Activated T-helper 1 cell treated with Interleukin-2 at 50 U/mL for 16 hours (primary cell): ENCODE data around the gene SEL1L3.

ENCODE experiments used
- DNase-seq: peaks from one replicate; pipeline ENCODE4 v3.0.0-alpha.2; 2020; ENCODE audit warnings: low read depth

SEL1L3 gene

GRCh38 chr4:25749150-25749794, 113.5 kb downstream of the SEL1L3 start:
- no peak for DNase-seq

GRCh38 chr4:25743971-25744370, 118.8 kb downstream of the SEL1L3 start:
- no peak for DNase-seq

- DNase-seq: no peak
Measured at GRCh38 chr4:25729564-25729963, 133.2 kb downstream of the SEL1L3 start.

GRCh38 chr4:25728886-25729285, 133.9 kb downstream of the SEL1L3 start:
- no peak for DNase-seq

- DNase-seq: no peak
Measured at GRCh38 chr4:25727711-25728493, 134.9 kb downstream of the SEL1L3 start.

- no peak for DNase-seq
Measured at GRCh38 chr4:25725870-25726269, 136.9 kb downstream of the SEL1L3 start.

- DNase-seq: no peak
Measured at GRCh38 chr4:25723409-25723808, 139.4 kb downstream of the SEL1L3 start.

- DNase-seq: no peak
Measured at GRCh38 chr4:25722964-25723363, 139.8 kb downstream of the SEL1L3 start.

GRCh38 chr4:25713812-25714211, 149.0 kb downstream of the SEL1L3 start:
- DNase-seq: no peak

GRCh38 chr4:25712611-25713010, 150.2 kb downstream of the SEL1L3 start:
- DNase-seq: no peak

- DNase-seq: no peak
Measured at GRCh38 chr4:25710637-25711036, 152.2 kb downstream of the SEL1L3 start.

- DNase-seq: no peak
Measured at GRCh38 chr4:25704516-25704915, 158.3 kb downstream of the SEL1L3 start.

GRCh38 chr4:25703731-25704388, 158.9 kb downstream of the SEL1L3 start:
- DNase-seq: no peak

GRCh38 chr4:25702848-25703247, 159.9 kb downstream of the SEL1L3 start:
- DNase-seq: no peak

- no peak for DNase-seq
Measured at GRCh38 chr4:25700661-25701060, 162.1 kb downstream of the SEL1L3 start.

- DNase-seq: no peak
Measured at GRCh38 chr4:25697516-25697915, 165.3 kb downstream of the SEL1L3 start.
